ENCODE results near the gene ZNF396. TPM values are rescaled to one million over a fixed set of nuclear protein-coding genes. Genes with fewer than 3 reads are reported as not detected.

ZNF396 gene
- total and polyA plus RNA-seq, 4 donors, result 0.60 to 1.2 (median 0.99) TPM

GRCh38 chr18:35348001-35348400, 29.1 kb downstream of the ZNF396 start (continued):
- TF ChIP-seq HNF4A (conservative IDR thresholded peaks at IDR 0.05) (no peak), SP1 (IDR thresholded peaks at IDR 0.05) (no peak), HNF4G (IDR thresholded peaks at IDR 0.05) (no peak), ATF3 (IDR thresholded peaks at IDR 0.05) (no peak)

- no peak for TF ChIP-seq ZBTB33 (IDR thresholded peaks at IDR 0.05)
- TF ChIP-seq ATF3 (IDR thresholded peaks at IDR 0.05), result no peak
- no peak for TF ChIP-seq TAF1 (conservative IDR thresholded peaks at IDR 0.05)
- TF ChIP-seq YY1 (IDR thresholded peaks at IDR 0.05), result no peak
- TF ChIP-seq RXRA (IDR thresholded peaks at IDR 0.05), result no peak
- TF ChIP-seq MAX (IDR thresholded peaks at IDR 0.05), result no peak
- TF ChIP-seq RAD21 (IDR thresholded peaks at IDR 0.05), result no peak
- TF ChIP-seq FOXA1 (IDR thresholded peaks at IDR 0.05), result no peak
- TF ChIP-seq JUND (IDR thresholded peaks at IDR 0.05), result no peak
- no peak for TF ChIP-seq HNF4G (IDR thresholded peaks at IDR 0.05)
- TF ChIP-seq REST (IDR thresholded peaks at IDR 0.05), result no peak
- TF ChIP-seq SP1 (IDR thresholded peaks at IDR 0.05), result no peak
- no peak for TF ChIP-seq GABPA (IDR thresholded peaks at IDR 0.05 in 1 of 2, conservative IDR thresholded peaks at IDR 0.05 in 1 of 2)
- TF ChIP-seq NR2F2 (IDR thresholded peaks at IDR 0.05), result no peak
- no peak for TF ChIP-seq FOXA2 (IDR thresholded peaks at IDR 0.05)
- TF ChIP-seq HNF4A (conservative IDR thresholded peaks at IDR 0.05), result no peak
- no peak for TF ChIP-seq EGR1 (IDR thresholded peaks at IDR 0.05; ENCODE audit: low read depth in 2 of 2)
- Histone ChIP-seq H3K9ac (ENCODE audit: low read depth in 1 of 2, low read length in 2 of 2) (peak overlapping the region; percentile 10 to 61), H3K27ac (ENCODE audit: low read depth in 1 of 2, low read length in 2 of 2) (peak overlapping the region; percentile 99), H3K4me1 (ENCODE audit: control insufficient read depth in 4 of 4, insufficient read depth in 4 of 4, low read length in 3 of 4) (peaks cover 6 to 32% (median 16%) of the 10 kb centered on the region in 4 donors), H3K27me3 (ENCODE audit: control insufficient read depth in 4 of 4, insufficient read depth in 4 of 4, low read length in 3 of 4) (no peaks in the 10 kb centered on the region), H3K4me3 (ENCODE audit: low read depth in 1 of 3, low read length in 3 of 3) (no peak overlapping the region), H3K36me3 (ENCODE audit: control insufficient read depth in 4 of 4, insufficient read depth in 3 of 4, low read depth in 1 of 4, low read length in 3 of 4) (peaks cover 0 to 2% (median 0%) of the 10 kb centered on the region in 4 donors), H3K9me3 (ENCODE audit: control insufficient read depth in 4 of 4, low read length in 3 of 4) (no peaks in the 10 kb centered on the region)
- WGBS, result 66% methylated on average over 1 of the region's 1 CpG
- DNase-seq (ENCODE audit: low spot score), result no peak
These were observed 31.2 kb downstream of the ZNF396 start for GRCh38 chr18:35345950-35346349.
